Esophagus squamous epithelium (tissue), 5 donors: ENCODE measurements around the gene PPP1R27. TPM values are rescaled to one million over a fixed set of nuclear protein-coding genes. Genes with fewer than 3 reads are reported as not detected.
A peak's percentile ranks its signal among the peaks of the same experiment; 100 is the strongest.

ENCODE experiments used
- DNase-seq: peaks from one replicate; lab custom pipeline; 2025; lab: John Stamatoyannopoulos, UW
- H3K27ac ChIP-seq, 4 donors: fragments of 200-600 bp; sonication (generic); one replicate each; pipeline ENCODE4 v1.5.1; 2016 to 2019; ENCODE audit warnings: mild to moderate bottlenecking in 1 of 4
- H3K27me3 ChIP-seq, 4 donors: fragments of 200-600 bp; sonication (generic); 1 replicate in 3 of 4; 2 replicates in 1 of 4; pipeline versions ENCODE4 v1.5.1 to v1.6.0; 2017 to 2021; ENCODE audit warnings: antibody characterized with exemption in 1 of 4
- H3K36me3 ChIP-seq, 3 donors: fragments of 200-600 bp; sonication (generic); one replicate each; pipeline ENCODE4 v1.5.1; 2016 to 2019
- H3K4me1 ChIP-seq, 3 donors: fragments of 200-600 bp; sonication (generic); one replicate each; pipeline ENCODE4 v1.5.1; 2017 to 2019
- H3K4me3 ChIP-seq, 4 donors: fragments of 200-600 bp; sonication (generic); 1 replicate in 3 of 4; 2 replicates in 1 of 4; pipeline ENCODE4 v1.5.1; 2016 to 2019; ENCODE audit warnings: mild to moderate bottlenecking in 2 of 4, moderate library complexity in 1 of 4
- H3K9me3 ChIP-seq, 3 donors: fragments of 200-600 bp; sonication (generic); one replicate each; pipeline ENCODE4 v1.5.1; 2016 to 2019
- CTCF ChIP-seq, 6 experiments: fragments of 450-650 bp in 4 of 6; fragments of 200-600 bp in 2 of 6; sonication (generic) in 2 of 6; IDR thresholded peaks; one replicate each; pipeline ENCODE4 v1.5.1; 2016 to 2019; ENCODE audit warnings: antibody characterized with exemption in 6 of 6, mild to moderate bottlenecking in 4 of 6, moderate library complexity in 4 of 6
- POLR2A ChIP-seq, 4 donors: fragments of 450-650 bp; IDR thresholded peaks; one replicate each; pipeline ENCODE4 v1.6.1; 2017; ENCODE audit warnings: antibody characterized with exemption in 4 of 4, mild to moderate bottlenecking in 4 of 4, moderate library complexity in 3 of 4
- WGBS, 2 donors: methylation state at CpG; one replicate each; pipeline ENCODE4 v1.1.5; 2018; 5-methylcytosine and 5-hydroxymethylcytosine counted together
- intact Hi-C: fragments of 100-400 bp; cut with DNase I; formaldehyde crosslinking; loops from one replicate; pipeline ENCODE4 v1.15.0; 2022
- total RNA-seq, 4 donors: library from RNA; depleted of rRNA; stranded (reverse); fragments of >200 nt; gene quantifications; one replicate each; pipeline ENCODE4 v1.1.0, GENCODE V29; 2016
- donor health status: DM: yes; HTN: yes; CAD: no.

The PPP1R27 gene
- total RNA-seq, 4 donors from 2014 or later: not detected

DNA sequence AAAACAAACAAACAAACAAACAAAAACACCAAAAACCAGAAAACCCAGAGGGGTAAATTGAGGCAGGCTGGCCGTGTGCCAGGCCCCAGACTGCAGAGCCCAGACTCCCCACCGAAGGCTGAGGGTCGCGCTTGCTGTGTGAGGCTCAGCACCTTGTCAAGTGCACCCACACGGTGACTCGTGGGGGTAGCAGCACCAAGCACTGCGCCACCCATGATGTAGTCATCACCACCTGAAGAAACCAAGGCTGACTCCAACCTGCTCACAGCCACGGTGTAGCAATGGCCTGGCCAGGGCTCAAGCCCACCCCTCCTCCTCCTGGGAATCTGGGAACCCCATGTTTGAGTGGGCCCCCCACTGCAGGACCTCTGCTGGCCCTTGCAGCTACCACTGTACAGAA, 13.7 kb downstream of the PPP1R27 start:
- intact Hi-C loops: no loop called here
- H3K4me1 ChIP-seq: peaks cover 27 to 45% (median 33%) of the 10 kb centered on the region in 3 donors
- peak overlapping the region; percentile 83 to 89 (median 86) for H3K27ac ChIP-seq
- no peak for TF ChIP-seq POLR2A (IDR thresholded peaks at IDR 0.05)
- no peak for TF ChIP-seq CTCF (IDR thresholded peaks at IDR 0.05)
- H3K27me3 ChIP-seq: peaks cover 0 to 24% (median 0%) of the 10 kb centered on the region in 4 donors
- DNase-seq: no peak
- WGBS, 2 donors: 74 to 77% methylated on average over 7 to 8 of the region's 8 CpGs
- H3K4me3 ChIP-seq: no peak overlapping the region
- peaks cover 0 to 24% (median 0%) of the 10 kb centered on the region in 3 donors for H3K36me3 ChIP-seq
- no peaks in the 10 kb centered on the region for H3K9me3 ChIP-seq

GRCh38 chr17:81819708-81820107, 15.1 kb downstream of the PPP1R27 start:
- WGBS, 2 donors: 43% methylated on average over 2 of the region's 13 CpGs; no CpG with 5 or more reads in 1 of the 2 donors
- intact Hi-C loops: no loop called here
- DNase-seq: no peak
- H3K27ac ChIP-seq: no peak overlapping the region
- TF ChIP-seq CTCF (IDR thresholded peaks at IDR 0.05): no peak
- no peak for TF ChIP-seq POLR2A (IDR thresholded peaks at IDR 0.05)
- peaks cover 0 to 23% (median 0%) of the 10 kb centered on the region in 3 donors for H3K36me3 ChIP-seq
- peaks cover 0 to 34% (median 0%) of the 10 kb centered on the region in 4 donors for H3K27me3 ChIP-seq
- H3K4me3 ChIP-seq: no peak overlapping the region
- H3K9me3 ChIP-seq: no peaks in the 10 kb centered on the region
- peaks cover 27 to 50% (median 33%) of the 10 kb centered on the region in 3 donors for H3K4me1 ChIP-seq

DNA sequence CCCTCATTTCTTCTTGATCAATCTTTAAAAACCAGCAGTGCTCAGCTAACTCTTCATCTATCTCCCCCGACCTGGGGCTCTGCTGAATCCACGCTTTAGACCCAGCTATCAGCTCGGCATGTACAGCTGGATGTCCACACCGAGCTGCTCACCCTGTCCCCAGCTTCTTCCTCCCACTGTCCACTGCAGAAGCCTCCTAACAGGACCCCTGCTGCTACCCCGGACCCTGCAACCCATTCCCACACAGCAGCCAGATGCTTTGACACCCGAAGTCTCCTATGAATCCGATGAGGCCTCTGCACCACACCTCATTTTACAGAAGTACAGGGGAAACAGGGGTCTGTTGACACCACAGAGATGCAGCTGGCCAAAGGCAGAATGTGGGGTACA, 17.1 kb downstream of the PPP1R27 start:
- Histone ChIP-seq H3K9me3 (no peaks in the 10 kb centered on the region), H3K4me1 (peaks cover 18 to 32% (median 18%) of the 10 kb centered on the region in 3 donors), H3K36me3 (peaks cover 0 to 5% (median 0%) of the 10 kb centered on the region in 3 donors), H3K27ac (no peak overlapping the region), H3K4me3 (no peak overlapping the region), H3K27me3 (peaks cover 0 to 51% (median 0%) of the 10 kb centered on the region in 4 donors)
- WGBS, 2 donors: 57 to 64% methylated on average over 6 of the region's 7 CpGs
- TF ChIP-seq CTCF (IDR thresholded peaks at IDR 0.05) (no peak), POLR2A (IDR thresholded peaks at IDR 0.05) (no peak)
- DNase-seq: no peak
- intact Hi-C loops: no loop called here

DNA sequence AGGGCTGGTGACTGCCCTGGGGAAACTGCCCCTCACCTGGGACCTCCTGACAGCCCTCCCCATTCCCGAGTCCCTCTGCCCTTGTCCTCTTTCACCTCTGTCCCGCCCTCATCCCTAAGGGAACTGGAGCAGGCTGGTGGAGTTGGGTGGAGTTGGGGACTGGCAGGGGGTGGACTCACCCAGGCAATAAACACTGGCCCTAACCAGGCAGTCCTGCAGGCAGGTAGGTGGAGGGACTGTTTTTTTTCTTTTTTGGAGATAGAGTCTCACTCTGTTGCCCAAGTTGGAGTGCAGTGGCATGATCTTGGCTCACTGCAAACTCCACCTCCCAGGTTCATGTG, 19.2 kb downstream of the PPP1R27 start:
- H3K27ac ChIP-seq: no peak overlapping the region
- TF ChIP-seq CTCF (IDR thresholded peaks at IDR 0.05) (no peak), POLR2A (IDR thresholded peaks at IDR 0.05) (no peak)
- 30% methylated on average over 2 of the region's 2 CpGs; no CpG with 5 or more reads in 1 of the 2 donors for WGBS, 2 donors
- no peak for DNase-seq
- peaks cover 0 to 72% (median 0%) of the 10 kb centered on the region in 4 donors for H3K27me3 ChIP-seq
- no peaks in the 10 kb centered on the region for H3K9me3 ChIP-seq
- no peak overlapping the region for H3K4me3 ChIP-seq
- H3K36me3 ChIP-seq: no peaks in the 10 kb centered on the region
- intact Hi-C loops: no loop called here
- H3K4me1 ChIP-seq: peaks cover 0 to 13% (median 0%) of the 10 kb centered on the region in 3 donors

- 40 to 60% methylated on average over 2 to 4 of the region's 24 CpGs for WGBS, 2 donors
- DNase-seq: no peak
Measured at GRCh38 chr17:81814748-81815645, 19.9 kb downstream of the PPP1R27 start.

More at GRCh38 chr17:81814748-81815645, 19.9 kb downstream of the PPP1R27 start:
- no peak for TF ChIP-seq CTCF (IDR thresholded peaks at IDR 0.05)
- no peak for TF ChIP-seq POLR2A (IDR thresholded peaks at IDR 0.05)
- H3K4me1 ChIP-seq: peaks cover 0 to 13% (median 0%) of the 10 kb centered on the region in 3 donors
- no peaks in the 10 kb centered on the region for H3K9me3 ChIP-seq
- intact Hi-C loops: no loop called here
- no peak overlapping the region for H3K4me3 ChIP-seq
- H3K36me3 ChIP-seq: no peaks in the 10 kb centered on the region
- H3K27me3 ChIP-seq: peaks cover 0 to 78% (median 0%) of the 10 kb centered on the region in 4 donors
- no peak overlapping the region for H3K27ac ChIP-seq
